SK-N-SH treated with all-trans-retinoic acid at 6 μM for 48 hours (cell line): ENCODE results near the gene GLIPR1L1.

Experiments used
- ARNTL ChIP-seq: fragments of 450-650 bp; formaldehyde crosslinking; IDR thresholded peaks from 2 replicates; pipeline ENCODE4 v1.5.0; 2020; ENCODE audit warnings: low read depth, mild to moderate bottlenecking, moderate library complexity, borderline replicate concordance
- CSRNP3 ChIP-seq: fragments of 250-450 bp; sonication (Bioruptor Pico); IDR thresholded peaks from 2 replicates; pipeline ENCODE4 v1.5.1; 2021; ENCODE audit warnings: mild to moderate bottlenecking, moderate library complexity
- ESRRG ChIP-seq: fragments of 250-450 bp; sonication (Bioruptor Pico); IDR thresholded peaks from 2 replicates; pipeline ENCODE4 v1.6.1; 2021; ENCODE audit warnings: mild to moderate bottlenecking
- GLIS3 ChIP-seq: fragments of 250-450 bp; sonication (Bioruptor Pico); IDR thresholded peaks from 2 replicates; pipeline ENCODE4 v1.5.0; 2020; ENCODE audit warnings: mild to moderate bottlenecking, moderate library complexity
- ISL1 ChIP-seq: fragments of 250-450 bp; sonication (Bioruptor Pico); IDR thresholded peaks from 2 replicates; pipeline ENCODE4 v2.1.2; 2022; ENCODE audit warnings: mild to moderate bottlenecking, moderate library complexity
- OSR1 ChIP-seq: fragments of 250-450 bp; sonication (Bioruptor Pico); IDR thresholded peaks from 2 replicates; pipeline ENCODE4 v1.8.0; 2022; ENCODE audit warnings: moderate library complexity, mild to moderate bottlenecking, inconsistent platforms
- PATZ1 ChIP-seq: fragments of 250-450 bp; sonication (Bioruptor Pico); IDR thresholded peaks from 2 replicates; pipeline ENCODE4 v1.8.0; 2020; ENCODE audit warnings: mild to moderate bottlenecking, moderate library complexity, borderline replicate concordance
- RARB ChIP-seq: fragments of 250-450 bp; sonication (Bioruptor Pico); IDR thresholded peaks from 2 replicates; pipeline ENCODE4 v1.8.0; 2021; ENCODE audit warnings: mild to moderate bottlenecking, moderate library complexity
- SNAI2 ChIP-seq: fragments of 250-450 bp; sonication (Bioruptor Pico); IDR thresholded peaks from 2 replicates; pipeline ENCODE4 v1.5.0; 2020; ENCODE audit warnings: mild to moderate bottlenecking, moderate library complexity
- TCF4 ChIP-seq: fragments of 250-450 bp; sonication (Bioruptor Pico); IDR thresholded peaks from 2 replicates; pipeline ENCODE4 v1.8.0; 2021; ENCODE audit warnings: mild to moderate bottlenecking, moderate library complexity, borderline replicate concordance

- TF ChIP-seq GLIS3 (CRISPR knock-in tag) (no peak), SNAI2 (no peak), CSRNP3 (CRISPR knock-in tag) (no peak), ARNTL (CRISPR knock-in tag) (no peak), RARB (CRISPR knock-in tag) (no peak), OSR1 (no peak), ISL1 (no peak), TCF4 (CRISPR knock-in tag) (no peak), ESRRG (CRISPR knock-in tag) (no peak), PATZ1 (CRISPR knock-in tag) (no peak)
These were observed 26.4 kb downstream of the GLIPR1L1 start for GRCh38 chr12:75360920-75361319.
